NCI-H1930 (cell line): ENCODE measurements around the gene TMCO2.
"Not testable (repeated sequence)": the region's sequence is repeated elsewhere in the genome, so short reads cannot be mapped to it uniquely, and the experiment has no call there.

Source experiments
- DNase-seq, 2 experiments: peaks; one replicate each; lab custom pipeline; 2025; lab: John Stamatoyannopoulos, UW

TMCO2 gene

GRCh38 chr1:40247655-40248054, at the start of gene TMCO2:
Gene TMCO2, plus strand, starts transcription at chr1:40247937. Its CDS starts 57 bp downstream, at chr1:40247994.
- DNase-seq = no peak

GRCh38 chr1:40199126-40199525, 48.6 kb upstream of the TMCO2 start:
- DNase-seq = no peak

- DNase-seq = no peak
Measured at GRCh38 chr1:40204856-40205255, 42.9 kb upstream of the TMCO2 start.

- DNase-seq = no peak
Measured at GRCh38 chr1:40210511-40211204, 37.1 kb upstream of the TMCO2 start.

GRCh38 chr1:40218333-40218732, 29.4 kb upstream of the TMCO2 start:
- DNase-seq = no peak

- not testable (repeated sequence) for DNase-seq
Measured at GRCh38 chr1:40221471-40221905, 26.2 kb upstream of the TMCO2 start.

- no peak for DNase-seq
Measured at GRCh38 chr1:40221977-40222772, 25.6 kb upstream of the TMCO2 start.

- no peak for DNase-seq
Measured at GRCh38 chr1:40224040-40224439, 23.7 kb upstream of the TMCO2 start.

- DNase-seq = no peak
Measured at GRCh38 chr1:40226192-40226591, 21.5 kb upstream of the TMCO2 start.

- DNase-seq = no peak
Measured at GRCh38 chr1:40232444-40232843, 15.3 kb upstream of the TMCO2 start.

- no peak for DNase-seq
Measured at GRCh38 chr1:40239626-40240025, 8.1 kb upstream of the TMCO2 start.

GRCh38 chr1:40240390-40240789, 7.3 kb upstream of the TMCO2 start:
- no peak for DNase-seq

GRCh38 chr1:40241362-40241761, 6.4 kb upstream of the TMCO2 start:
- no peak for DNase-seq

- no peak for DNase-seq
Measured at GRCh38 chr1:40243351-40243750, 4.4 kb upstream of the TMCO2 start.

- no peak for DNase-seq
Measured at GRCh38 chr1:40244138-40244744, 3.5 kb upstream of the TMCO2 start.

GRCh38 chr1:40245686-40246085, 2.1 kb upstream of the TMCO2 start:
- no peak for DNase-seq

GRCh38 chr1:40248412-40248811, 675 bp downstream of the TMCO2 start:
- no peak for DNase-seq

- no peak for DNase-seq
Measured at GRCh38 chr1:40251456-40251855, 3.7 kb downstream of the TMCO2 start.

GRCh38 chr1:40252601-40253000, 4.9 kb downstream of the TMCO2 start:
- no peak for DNase-seq

GRCh38 chr1:40255231-40255630, 7.5 kb downstream of the TMCO2 start:
- DNase-seq = no peak

GRCh38 chr1:40256401-40257084, 8.8 kb downstream of the TMCO2 start:
- no peak for DNase-seq

- peak; percentile 22 to 53 for DNase-seq
Measured at GRCh38 chr1:40257313-40257687, 9.6 kb downstream of the TMCO2 start.
